OCI-LY3 (cell line): ENCODE measurements around the gene MICALL2.

Source experiments
- CTCF ChIP-seq: fragments of 200-600, 300-600 bp; sonication (generic); IDR thresholded peaks from 2 replicates; pipeline ENCODE4 v1.5.1; 2014; ENCODE audit warnings: antibody characterized with exemption, low read length, low read depth
- EZH2phosphoT487 ChIP-seq: fragments of 200-600 bp; shearing (Covaris generic); IDR thresholded peaks from 2 replicates; pipeline ENCODE4 v1.6.1; 2018; ENCODE audit warnings: antibody characterized with exemption, mixed run types, low read depth

GRCh38 chr7:1457059-1457948, 2.0 kb downstream of the MICALL2 start:
- TF ChIP-seq CTCF (no peak), EZH2phosphoT487 (no peak)
